GM21737 (cell line): Measurements from ENCODE around the gene SLC44A5.
"Not testable (repeated sequence)": the region's sequence is repeated elsewhere in the genome, so short reads cannot be mapped to it uniquely, and the experiment has no call there.

Experiments used
- ATAC-seq: cut with Tn5 transposase; IDR thresholded peaks from one replicate; pipeline ENCODE4 v1.9.1; 2021; ENCODE audit warnings: mild to moderate bottlenecking, moderate library complexity; ENCODE audit not compliant: unreplicated experiment

SLC44A5 gene

GRCh38 chr1:75375476-75376447 is 235.2 kb downstream of the SLC44A5 start:
- ATAC-seq = not testable (repeated sequence)

GRCh38 chr1:75373542-75374159 is 237.3 kb downstream of the SLC44A5 start:
- ATAC-seq = no peak

GRCh38 chr1:75366595-75366994 is 244.3 kb downstream of the SLC44A5 start:
- ATAC-seq = no peak

GRCh38 chr1:75361260-75361659 is 249.7 kb downstream of the SLC44A5 start:
- ATAC-seq = no peak

- not testable (repeated sequence) for ATAC-seq
Measured at GRCh38 chr1:75354267-75354666, 256.6 kb downstream of the SLC44A5 start.

GRCh38 chr1:75353051-75353450 is 257.9 kb downstream of the SLC44A5 start:
- no peak for ATAC-seq

GRCh38 chr1:75345538-75346292 is 265.2 kb downstream of the SLC44A5 start:
- no peak for ATAC-seq

GRCh38 chr1:75342786-75343185 is 268.1 kb downstream of the SLC44A5 start:
- no peak for ATAC-seq

- ATAC-seq = peak; percentile 51
Measured at GRCh38 chr1:75341537-75341936, 269.4 kb downstream of the SLC44A5 start.

- peak; percentile 91 for ATAC-seq
Measured at GRCh38 chr1:75338616-75339483, 272.1 kb downstream of the SLC44A5 start.

GRCh38 chr1:75334876-75335389 is 276.0 kb downstream of the SLC44A5 start:
- no peak for ATAC-seq

GRCh38 chr1:75330624-75331023 is 280.3 kb downstream of the SLC44A5 start:
- ATAC-seq = no peak

- no peak for ATAC-seq
Measured at GRCh38 chr1:75328691-75329090, 282.2 kb downstream of the SLC44A5 start.

- ATAC-seq = no peak
Measured at GRCh38 chr1:75327395-75327794, 283.5 kb downstream of the SLC44A5 start.

- ATAC-seq = no peak
Measured at GRCh38 chr1:75317976-75318375, 292.9 kb downstream of the SLC44A5 start.

- no peak for ATAC-seq
Measured at GRCh38 chr1:75316230-75316629, 294.7 kb downstream of the SLC44A5 start.

- no peak for ATAC-seq
Measured at GRCh38 chr1:75312620-75313019, 298.3 kb downstream of the SLC44A5 start.

GRCh38 chr1:75310067-75310466 is 300.8 kb downstream of the SLC44A5 start:
- no peak for ATAC-seq

- ATAC-seq = no peak
Measured at GRCh38 chr1:75308365-75308764, 302.5 kb downstream of the SLC44A5 start.

- ATAC-seq = no peak
Measured at GRCh38 chr1:75305061-75305460, 305.9 kb downstream of the SLC44A5 start.
